Activated B cell treated with CpG ODN at 0.5 μM for 24 hours (primary cell): ENCODE measurements around the gene TMEM129. TPM values are rescaled to one million over a fixed set of nuclear protein-coding genes. Genes with fewer than 3 reads are reported as not detected.

Source experiments
- ATAC-seq: fragments of 200-7000 bp; cut with Tn5 transposase; one replicate; pipeline ENCODE4 v1.10.0; 2021; ENCODE audit warnings: low read depth, mild to moderate bottlenecking, moderate library complexity
- CTCF ChIA-PET: fragments of 350-600 bp; sonication (Branson Sonifier 250); formaldehyde crosslinking; loops from one replicate; lab custom pipeline; 2021; ENCODE audit warnings: antibody characterized with exemption; lab: Charles Lee
- POLR2A ChIA-PET: fragments of 350-600 bp; sonication (Branson Sonifier 250); formaldehyde crosslinking; loops from one replicate; lab custom pipeline; 2021; ENCODE audit warnings: antibody characterized with exemption; lab: Charles Lee
- DNase-seq: peaks from one replicate; pipeline ENCODE4 v3.0.0; 2022
- H3K27ac Mint-ChIP-seq: one replicate; pipeline ENCODE4 v1.8.0; 2020; ENCODE audit warnings: mixed read lengths
- H3K27me3 Mint-ChIP-seq: one replicate; pipeline ENCODE4 v1.8.0; 2021; ENCODE audit warnings: mixed read lengths
- H3K36me3 Mint-ChIP-seq: one replicate; pipeline ENCODE4 v1.8.0; 2021; ENCODE audit warnings: low read depth, mixed read lengths
- H3K4me1 Mint-ChIP-seq: one replicate; pipeline ENCODE4 v1.8.0; 2021; ENCODE audit warnings: mixed read lengths
- H3K4me3 Mint-ChIP-seq: one replicate; pipeline ENCODE4 v1.8.0; 2020; ENCODE audit warnings: mild to moderate bottlenecking, mixed read lengths
- H3K9me3 Mint-ChIP-seq: one replicate; pipeline ENCODE4 v1.8.0; 2020; ENCODE audit warnings: mixed read lengths
- intact Hi-C: fragments of 100-400 bp; cut with micrococcal nuclease; formaldehyde crosslinking; loops from one replicate; pipeline ENCODE4 v1.15.1; 2024
- total RNA-seq: library from RNA; stranded (reverse); gene quantifications from 2 replicates; pipeline ENCODE4 v1.2.3, GENCODE V29; 2022
- TF ChIP-seq, protein P1 (sequence below): fragments of 200-600 bp; IDR thresholded peaks from one replicate; pipeline ENCODE4 v1.8.0; 2022; ENCODE audit warnings: antibody characterized with exemption, mild to moderate bottlenecking

The TMEM129 gene
- total RNA-seq, 1 donor from 2014 or later = 23.7 TPM

DNA sequence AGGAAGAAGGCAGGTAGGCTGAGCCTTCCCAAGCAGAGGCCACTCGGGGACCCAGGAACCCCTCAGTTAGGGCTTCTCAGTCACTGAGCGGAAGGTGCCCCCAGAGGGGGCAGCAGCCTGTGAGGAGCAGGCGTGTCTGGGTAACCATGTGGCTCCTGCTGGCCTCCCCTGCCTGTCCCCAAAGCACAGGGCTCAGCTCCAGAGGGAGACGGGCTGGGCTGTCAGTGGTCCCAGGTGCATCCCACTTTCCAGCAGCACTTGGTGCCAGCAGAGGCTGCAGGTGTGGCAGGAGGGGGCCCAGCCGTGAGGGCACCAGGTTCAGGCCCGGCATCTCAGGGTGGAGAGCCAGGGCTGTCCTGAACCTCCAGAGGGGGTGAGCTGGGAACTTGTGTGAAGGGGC lies 22.9 kb upstream of the TMEM129 start:
- Mint-ChIP-seq H3K9me3 (no peaks in the 10 kb centered on the region), H3K27me3 (no peaks in the 10 kb centered on the region), H3K36me3 (peaks cover 34% of the 10 kb centered on the region), H3K4me3 (no peak overlapping the region), H3K4me1 (no peaks in the 10 kb centered on the region), H3K27ac (no peak overlapping the region)
- DNase-seq = no peak
- POLR2A ChIA-PET = no interaction called here
- TF ChIP-seq, protein P1, sequence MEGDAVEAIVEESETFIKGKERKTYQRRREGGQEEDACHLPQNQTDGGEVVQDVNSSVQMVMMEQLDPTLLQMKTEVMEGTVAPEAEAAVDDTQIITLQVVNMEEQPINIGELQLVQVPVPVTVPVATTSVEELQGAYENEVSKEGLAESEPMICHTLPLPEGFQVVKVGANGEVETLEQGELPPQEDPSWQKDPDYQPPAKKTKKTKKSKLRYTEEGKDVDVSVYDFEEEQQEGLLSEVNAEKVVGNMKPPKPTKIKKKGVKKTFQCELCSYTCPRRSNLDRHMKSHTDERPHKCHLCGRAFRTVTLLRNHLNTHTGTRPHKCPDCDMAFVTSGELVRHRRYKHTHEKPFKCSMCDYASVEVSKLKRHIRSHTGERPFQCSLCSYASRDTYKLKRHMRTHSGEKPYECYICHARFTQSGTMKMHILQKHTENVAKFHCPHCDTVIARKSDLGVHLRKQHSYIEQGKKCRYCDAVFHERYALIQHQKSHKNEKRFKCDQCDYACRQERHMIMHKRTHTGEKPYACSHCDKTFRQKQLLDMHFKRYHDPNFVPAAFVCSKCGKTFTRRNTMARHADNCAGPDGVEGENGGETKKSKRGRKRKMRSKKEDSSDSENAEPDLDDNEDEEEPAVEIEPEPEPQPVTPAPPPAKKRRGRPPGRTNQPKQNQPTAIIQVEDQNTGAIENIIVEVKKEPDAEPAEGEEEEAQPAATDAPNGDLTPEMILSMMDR = no peak
- CTCF ChIA-PET = interaction anchor here (1.2 to 5.3 kb wide), 3 partner anchors 66 to 167 kb away, joined by 3 to 87 read pairs (median 4); no protein-coding TSS in a partner anchor
- intact Hi-C loops = no loop called here
- no peak for ATAC-seq

DNA sequence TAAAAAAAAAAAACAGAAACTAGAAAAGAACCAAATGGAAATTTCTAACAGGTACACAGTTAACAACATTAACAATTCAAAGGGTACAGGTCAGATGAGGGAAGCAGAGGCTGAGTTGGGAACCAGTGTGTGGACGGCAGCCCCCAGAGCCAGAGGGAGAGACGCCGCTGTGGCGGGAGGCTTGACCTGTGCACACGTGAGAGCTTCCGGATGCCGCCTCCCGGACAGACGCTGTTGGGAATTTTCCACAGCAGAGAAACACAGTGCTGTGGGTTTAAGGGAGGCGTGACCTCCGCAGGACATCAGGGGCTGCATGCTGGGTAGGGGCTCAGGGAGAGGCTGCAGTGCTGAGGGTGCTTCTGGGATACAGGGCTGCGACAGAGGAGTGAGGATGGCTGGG lies 22.4 kb upstream of the TMEM129 start:
- H3K27ac Mint-ChIP-seq = no peak overlapping the region
- TF ChIP-seq, protein P1 = no peak
- intact Hi-C loops = no loop called here
- H3K9me3 Mint-ChIP-seq = peaks cover 3% of the 10 kb centered on the region
- H3K4me3 Mint-ChIP-seq = no peak overlapping the region
- H3K36me3 Mint-ChIP-seq = peaks cover 38% of the 10 kb centered on the region
- no peaks in the 10 kb centered on the region for H3K4me1 Mint-ChIP-seq
- ATAC-seq (no peak), DNase-seq (no peak)
- no peaks in the 10 kb centered on the region for H3K27me3 Mint-ChIP-seq
- ChIA-PET POLR2A (no interaction called here), CTCF (interaction anchor here (1.2 kb wide), 1 partner anchor 66 kb away, joined by 4 read pairs; no protein-coding TSS in a partner anchor)

DNA sequence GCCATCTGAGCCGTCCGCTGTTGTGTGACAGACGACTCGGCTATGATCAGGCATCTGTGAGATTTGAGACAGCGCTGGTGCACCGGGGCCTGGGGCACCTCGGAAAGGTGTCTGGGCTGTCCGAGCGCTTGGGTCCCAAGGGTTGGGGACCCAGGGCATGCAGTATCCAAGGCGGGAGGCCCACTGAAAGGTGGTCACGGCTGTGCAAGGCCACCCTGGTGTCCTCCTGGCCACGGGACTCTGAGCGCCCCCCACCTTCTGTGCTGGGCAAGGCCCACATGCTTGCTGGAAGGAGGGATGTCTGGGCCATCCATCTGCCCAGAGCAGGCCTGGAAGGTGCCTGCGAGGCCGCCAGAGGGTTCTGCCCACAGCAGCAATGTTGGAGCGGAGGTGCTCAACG lies 20.1 kb upstream of the TMEM129 start:
- Mint-ChIP-seq H3K9me3 (peaks cover 7% of the 10 kb centered on the region), H3K4me3 (no peak overlapping the region), H3K27ac (no peak overlapping the region), H3K36me3 (peaks cover 61% of the 10 kb centered on the region), H3K4me1 (no peaks in the 10 kb centered on the region), H3K27me3 (no peaks in the 10 kb centered on the region)
- CTCF ChIA-PET = no interaction called here
- ATAC-seq (no peak), DNase-seq (no peak)
- TF ChIP-seq, protein P1 = no peak
- intact Hi-C loops = no loop called here
- POLR2A ChIA-PET = no interaction called here

DNA sequence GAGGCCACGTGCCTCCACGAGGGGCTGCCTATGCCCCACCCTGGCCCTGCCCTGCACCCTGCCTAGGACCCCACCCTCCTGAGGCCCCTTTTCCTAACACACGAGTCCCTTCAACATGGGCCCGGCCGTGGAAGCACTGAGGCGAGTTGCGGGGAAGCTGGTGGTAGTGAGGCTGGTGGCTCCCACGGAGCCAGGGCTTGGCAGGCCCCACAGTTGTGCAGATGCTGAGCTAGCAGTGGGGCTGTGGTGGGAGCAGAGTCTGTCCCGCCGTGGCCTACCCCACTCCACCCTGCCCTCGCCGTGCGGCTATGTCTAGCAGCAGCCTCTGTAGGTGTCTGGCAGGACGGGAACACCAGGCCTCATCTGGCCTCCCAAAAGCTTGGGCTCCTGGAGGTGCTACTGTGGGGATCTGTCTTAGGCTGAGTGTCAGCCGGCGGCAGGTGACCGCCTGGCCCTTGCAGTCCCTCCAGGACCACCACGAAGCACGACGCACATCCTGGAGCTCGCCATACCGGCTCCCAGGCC lies 19.0 kb upstream of the TMEM129 start:
- DNase-seq = no peak
- ChIA-PET CTCF (interaction anchor here (0.5 kb wide), 1 partner anchor 13 kb away, joined by 3 read pairs; no protein-coding TSS in a partner anchor), POLR2A (no interaction called here)
- Mint-ChIP-seq H3K4me3 (no peak overlapping the region), H3K36me3 (peaks cover 68% of the 10 kb centered on the region), H3K27me3 (no peaks in the 10 kb centered on the region), H3K27ac (no peak overlapping the region), H3K9me3 (peaks cover 7% of the 10 kb centered on the region), H3K4me1 (no peaks in the 10 kb centered on the region)
- intact Hi-C loops = no loop called here
- no peak for ATAC-seq
- TF ChIP-seq, protein P1 = no peak

DNA sequence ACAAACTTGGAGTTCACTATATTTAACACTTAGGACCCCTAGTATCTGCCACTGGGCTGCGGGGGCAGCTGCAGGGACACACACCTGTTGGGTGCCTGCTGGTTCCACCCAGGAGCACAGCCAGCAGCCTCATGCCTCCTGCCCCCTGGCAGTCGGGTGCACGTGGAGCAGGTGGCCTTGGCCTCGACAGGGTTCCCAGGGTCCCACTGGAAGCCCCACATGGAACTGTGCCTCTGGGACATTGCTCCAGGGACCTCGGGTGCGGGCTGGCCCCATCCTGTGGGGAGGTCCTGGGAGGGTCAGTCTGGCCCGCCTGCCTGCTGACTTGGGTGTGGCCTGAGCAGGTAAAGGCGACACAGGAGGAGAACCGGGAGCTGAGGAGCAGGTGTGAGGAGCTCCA lies 18.2 kb upstream of the TMEM129 start:
- no peak overlapping the region for H3K4me3 Mint-ChIP-seq
- H3K27me3 Mint-ChIP-seq = no peaks in the 10 kb centered on the region
- TF ChIP-seq, protein P1 = no peak
- intact Hi-C loops = no loop called here
- POLR2A ChIA-PET = no interaction called here
- no peak overlapping the region for H3K27ac Mint-ChIP-seq
- DNase-seq = no peak
- CTCF ChIA-PET = interaction anchor here (0.5 kb wide), 1 partner anchor 12 kb away, joined by 3 read pairs; no protein-coding TSS in a partner anchor
- no peaks in the 10 kb centered on the region for H3K4me1 Mint-ChIP-seq
- H3K36me3 Mint-ChIP-seq = peaks cover 65% of the 10 kb centered on the region
- ATAC-seq = no peak
- peaks cover 7% of the 10 kb centered on the region for H3K9me3 Mint-ChIP-seq
